Neural progenitor cell (in vitro differentiated cells): ENCODE data around the gene WIPF3. TPM values are rescaled to one million over a fixed set of nuclear protein-coding genes. Genes with fewer than 3 reads are reported as not detected.

Source experiments
- DNase-seq: peaks from one replicate; pipeline ENCODE4 v3.0.0-alpha.2; 2016; ENCODE audit warnings: low spot score
- H2AFZ ChIP-seq: fragments of 200-600 bp; sonication (generic); replicated peaks from 2 replicates; pipeline ENCODE4 v1.6.1; 2016; ENCODE audit warnings: antibody characterized with exemption
- H3F3A ChIP-seq: fragments of 200-600 bp; sonication (generic); 2 replicates; pipeline ENCODE4 v1.6.1; 2016; ENCODE audit warnings: antibody characterized with exemption, low read depth
- H3K27ac ChIP-seq: fragments of 200-600 bp; sonication (generic); 2 replicates; pipeline ENCODE4 v1.5.1; 2016; ENCODE audit warnings: mild to moderate bottlenecking
- H3K27me3 ChIP-seq: fragments of 200-600 bp; sonication (generic); 2 replicates; pipeline ENCODE4 v1.6.1; 2016; ENCODE audit warnings: mild to moderate bottlenecking, moderate library complexity
- H3K36me3 ChIP-seq: fragments of 200-600 bp; sonication (generic); 2 replicates; pipeline ENCODE4 v1.5.1; 2016
- H3K4me1 ChIP-seq: fragments of 200-600 bp; sonication (generic); 2 replicates; pipeline ENCODE4 v1.6.1; 2016; ENCODE audit warnings: mixed run types
- H3K4me2 ChIP-seq: fragments of 200-600 bp; sonication (generic); 2 replicates; pipeline ENCODE4 v1.6.1; 2016
- H3K4me3 ChIP-seq: fragments of 200-600 bp; sonication (generic); 2 replicates; pipeline ENCODE4 v1.5.1; 2016
- H3K79me2 ChIP-seq: fragments of 200-600 bp; sonication (generic); 2 replicates; pipeline ENCODE4 v1.6.1; 2016; ENCODE audit warnings: low read depth
- H3K9ac ChIP-seq: fragments of 200-600 bp; sonication (generic); 2 replicates; pipeline ENCODE4 v1.6.1; 2016
- H3K9me3 ChIP-seq: fragments of 200-600 bp; sonication (generic); 2 replicates; pipeline ENCODE4 v1.5.1; 2016; ENCODE audit warnings: low read depth
- H4K20me1 ChIP-seq: fragments of 200-600 bp; sonication (generic); 2 replicates; pipeline ENCODE4 v1.6.1; 2016; ENCODE audit warnings: low read depth
- H3K27ac Mint-ChIP-seq: 3 replicates; pipeline ENCODE4 v1.8.0; 2021; ENCODE audit warnings: mixed read lengths
- H3K27me3 Mint-ChIP-seq: 2 replicates; pipeline ENCODE4 v1.8.0; 2022; ENCODE audit warnings: low read depth, mild to moderate bottlenecking, inconsistent platforms, moderate library complexity, mixed read lengths; ENCODE audit not compliant: insufficient read depth
- H3K36me3 Mint-ChIP-seq: 3 replicates; pipeline ENCODE4 v1.8.0; 2021; ENCODE audit warnings: mixed read lengths
- H3K4me1 Mint-ChIP-seq: 3 replicates; pipeline ENCODE4 v1.8.0; 2021; ENCODE audit warnings: mixed read lengths
- H3K4me3 Mint-ChIP-seq: 3 replicates; pipeline ENCODE4 v1.8.0; 2021; ENCODE audit warnings: mild to moderate bottlenecking, moderate library complexity, mixed read lengths
- H3K9me3 Mint-ChIP-seq: 3 replicates; pipeline ENCODE4 v1.8.0; 2020; ENCODE audit warnings: mixed read lengths
- CTCF ChIP-seq: fragments of 200-600 bp; sonication (generic); IDR thresholded peaks from 2 replicates; pipeline ENCODE4 v1.5.1; 2017; ENCODE audit warnings: antibody characterized with exemption, mild to moderate bottlenecking
- EZH2 ChIP-seq: fragments of 200-600 bp; sonication (generic); IDR thresholded peaks from 2 replicates; pipeline ENCODE4 v1.6.1; 2017; ENCODE audit warnings: antibody characterized with exemption, mild to moderate bottlenecking, moderate library complexity
- EZH2phosphoT487 ChIP-seq: fragments of 200-600 bp; sonication (generic); IDR thresholded peaks from 2 replicates; pipeline ENCODE4 v1.6.1; 2017; ENCODE audit warnings: antibody characterized with exemption
- total RNA-seq: library from RNA; depleted of rRNA; stranded (reverse); fragments of >200 nt; gene quantifications from 2 replicates; pipeline ENCODE4 v1.2.3, GENCODE V29; 2015; ENCODE audit warnings: low replicate concordance

WIPF3 gene
- total RNA-seq, 1 donor from 2014 or later: 5.2 TPM

GRCh38 chr7:29861884-29862283 lies 55.6 kb downstream of the WIPF3 start:
- no peak overlapping the region for H3K27ac Mint-ChIP-seq
- H3K27me3 ChIP-seq: no peaks in the 10 kb centered on the region
- no peaks in the 10 kb centered on the region for H3K4me1 ChIP-seq
- TF ChIP-seq CTCF (no peak), EZH2 (no peak), EZH2phosphoT487 (no peak)
- H3K79me2 ChIP-seq: no peaks in the 10 kb centered on the region
- H3K4me3 ChIP-seq: no peak overlapping the region
- H3K27ac ChIP-seq: no peak overlapping the region
- H3K27me3 Mint-ChIP-seq: no peaks in the 10 kb centered on the region
- H3K4me3 Mint-ChIP-seq: no peak overlapping the region
- H3K36me3 ChIP-seq: no peaks in the 10 kb centered on the region
- no peaks in the 10 kb centered on the region for H3K9me3 Mint-ChIP-seq
- H3K36me3 Mint-ChIP-seq: no peaks in the 10 kb centered on the region
- no peaks in the 10 kb centered on the region for H4K20me1 ChIP-seq
- H3K4me1 Mint-ChIP-seq: no peaks in the 10 kb centered on the region
- H3F3A ChIP-seq: no peaks in the 10 kb centered on the region
- no peak overlapping the region for H2AFZ ChIP-seq
- DNase-seq: no peak
- H3K4me2 ChIP-seq: no peak overlapping the region
- no peaks in the 10 kb centered on the region for H3K9me3 ChIP-seq
- no peak overlapping the region for H3K9ac ChIP-seq

- Histone ChIP-seq H3K79me2 (no peaks in the 10 kb centered on the region), H3K36me3 (no peaks in the 10 kb centered on the region), H3K4me2 (no peak overlapping the region), H3K9me3 (no peaks in the 10 kb centered on the region), H3K4me1 (no peaks in the 10 kb centered on the region), H3K4me3 (no peak overlapping the region), H3K9ac (no peak overlapping the region), H3K27me3 (no peaks in the 10 kb centered on the region), H3K27ac (no peak overlapping the region), H3F3A (no peaks in the 10 kb centered on the region), H4K20me1 (no peaks in the 10 kb centered on the region), H2AFZ (no peak overlapping the region)
- Mint-ChIP-seq H3K9me3 (no peaks in the 10 kb centered on the region), H3K36me3 (no peaks in the 10 kb centered on the region), H3K27me3 (no peaks in the 10 kb centered on the region), H3K4me3 (no peak overlapping the region), H3K4me1 (no peaks in the 10 kb centered on the region), H3K27ac (no peak overlapping the region)
- DNase-seq: no peak
- TF ChIP-seq EZH2phosphoT487 (no peak), CTCF (no peak), EZH2 (no peak)
Measured at GRCh38 chr7:29864656-29865055, 58.3 kb downstream of the WIPF3 start.

GRCh38 chr7:29865526-29865925 lies 59.2 kb downstream of the WIPF3 start:
- Histone ChIP-seq H3K9ac (no peak overlapping the region), H3K9me3 (no peaks in the 10 kb centered on the region), H2AFZ (no peak overlapping the region), H3K36me3 (no peaks in the 10 kb centered on the region), H3K4me1 (no peaks in the 10 kb centered on the region), H3F3A (no peaks in the 10 kb centered on the region), H3K79me2 (no peaks in the 10 kb centered on the region), H3K4me3 (no peak overlapping the region), H3K4me2 (no peak overlapping the region), H3K27ac (no peak overlapping the region), H3K27me3 (no peaks in the 10 kb centered on the region), H4K20me1 (no peaks in the 10 kb centered on the region)
- Mint-ChIP-seq H3K4me3 (no peak overlapping the region), H3K9me3 (no peaks in the 10 kb centered on the region), H3K27ac (no peak overlapping the region), H3K27me3 (no peaks in the 10 kb centered on the region), H3K4me1 (no peaks in the 10 kb centered on the region), H3K36me3 (no peaks in the 10 kb centered on the region)
- DNase-seq: no peak
- no peak for TF ChIP-seq EZH2
- no peak for TF ChIP-seq EZH2phosphoT487
- no peak for TF ChIP-seq CTCF
